OCI-LY3 (cell line): ENCODE data around the gene ZC3H13.

Source experiments
- H2AFZ ChIP-seq: fragments of 200-600, 300-600 bp; shearing (Covaris generic); 2 replicates; pipeline ENCODE4 v1.6.0; 2014; ENCODE audit warnings: antibody characterized with exemption, low read depth, low read length
- H3K27ac ChIP-seq: fragments of 200-600, 300-600 bp; sonication (generic); 2 replicates; pipeline ENCODE4 v1.5.1; 2014; ENCODE audit warnings: mild to moderate bottlenecking, low read length, moderate library complexity, mixed read lengths
- H3K27me3 ChIP-seq: fragments of 200-600, 300-600 bp; sonication (generic); 2 replicates; pipeline ENCODE4 v1.6.1; 2014; ENCODE audit warnings: low read depth, low read length, mixed read lengths
- H3K36me3 ChIP-seq: fragments of 200-600, 300-600 bp; sonication (generic); replicated peaks from 2 replicates; pipeline ENCODE3; 2014; ENCODE audit warnings: low read depth, low read length, mixed read lengths
- H3K4me1 ChIP-seq: fragments of 300-600, 200-600 bp; sonication (generic); 2 replicates; pipeline ENCODE4 v1.6.1; 2014; ENCODE audit warnings: low read length, mixed read lengths
- H3K4me2 ChIP-seq: fragments of 200-600, 300-600 bp; sonication (generic); 2 replicates; pipeline ENCODE4 v1.6.1; 2014; ENCODE audit warnings: low read length, mixed read lengths
- H3K4me3 ChIP-seq: fragments of 300-600, 200-600 bp; sonication (generic); 2 replicates; pipeline ENCODE4 v1.5.1; 2014; ENCODE audit warnings: antibody characterized with exemption, mild to moderate bottlenecking, low read length, moderate library complexity
- H3K79me2 ChIP-seq: fragments of 300-600, 200-600 bp; shearing (Covaris generic); 2 replicates; pipeline ENCODE4 v1.6.1; 2014; ENCODE audit warnings: mild to moderate bottlenecking, low read length, mixed read lengths
- H3K9ac ChIP-seq: fragments of 300-600, 200-600 bp; shearing (Covaris generic); 2 replicates; pipeline ENCODE4 v1.6.0; 2014; ENCODE audit warnings: mild to moderate bottlenecking, low read length, moderate library complexity
- H3K9me3 ChIP-seq: fragments of 200-600, 300-600 bp; shearing (Covaris generic); 2 replicates; pipeline ENCODE4 v1.6.1; 2014; ENCODE audit warnings: low read length, mixed read lengths; ENCODE audit not compliant: insufficient read depth
- H4K20me1 ChIP-seq: fragments of 200-600, 300-600 bp; sonication (generic); 2 replicates; pipeline ENCODE4 v1.6.1; 2016; ENCODE audit warnings: low read length, mixed read lengths; ENCODE audit not compliant: insufficient read depth
- CTCF ChIP-seq: fragments of 200-600, 300-600 bp; sonication (generic); IDR thresholded peaks from 2 replicates; pipeline ENCODE4 v1.5.1; 2014; ENCODE audit warnings: antibody characterized with exemption, low read length, low read depth
- EZH2phosphoT487 ChIP-seq: fragments of 200-600 bp; shearing (Covaris generic); IDR thresholded peaks from 2 replicates; pipeline ENCODE4 v1.6.1; 2018; ENCODE audit warnings: antibody characterized with exemption, mixed run types, low read depth

Gene ZC3H13

DNA sequence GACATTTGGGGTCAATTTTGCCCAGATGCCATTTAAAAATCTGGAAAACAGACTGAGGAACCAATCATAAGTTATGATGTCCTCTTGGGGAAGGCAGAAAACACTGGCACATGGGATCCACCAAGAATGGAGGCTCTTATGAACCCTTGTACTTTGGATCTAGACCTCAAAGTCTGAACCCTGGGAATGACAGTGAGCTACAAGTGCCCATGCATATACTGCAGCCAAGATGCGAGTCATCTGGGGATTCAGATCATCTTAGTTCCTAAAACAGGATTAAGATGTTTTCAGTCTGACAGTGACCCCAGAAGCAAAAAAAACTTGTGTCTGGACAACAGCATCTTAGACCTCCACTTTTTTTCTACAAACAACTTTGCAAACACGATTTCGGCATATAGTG is 100.8 kb downstream of the ZC3H13 start:
- Histone ChIP-seq H3K27ac (no peak overlapping the region), H3K36me3 (peaks cover 11% of the 10 kb centered on the region), H3K4me1 (peaks cover 6% of the 10 kb centered on the region; the same call in 1 of the 2 replicates), H3K4me3 (no peak overlapping the region), H3K9me3 (no peaks in the 10 kb centered on the region), H3K27me3 (no peaks in the 10 kb centered on the region), H3K79me2 (no peaks in the 10 kb centered on the region), H2AFZ (no peak overlapping the region), H3K4me2 (no peak overlapping the region), H4K20me1 (no peaks in the 10 kb centered on the region; the same call in 1 of the 2 replicates), H3K9ac (no peak overlapping the region)
- TF ChIP-seq CTCF (no peak), EZH2phosphoT487 (no peak)

GRCh38 chr13:45951166-45951565 is 101.4 kb downstream of the ZC3H13 start:
- H3K79me2 ChIP-seq, result no peaks in the 10 kb centered on the region
- H3K4me3 ChIP-seq, result no peak overlapping the region
- no peak overlapping the region for H2AFZ ChIP-seq
- no peak overlapping the region for H3K27ac ChIP-seq
- H3K9ac ChIP-seq, result no peak overlapping the region
- H3K4me2 ChIP-seq, result no peak overlapping the region
- peaks cover 6% of the 10 kb centered on the region; the same call in 1 of the 2 replicates for H3K4me1 ChIP-seq
- no peak for TF ChIP-seq EZH2phosphoT487
- no peak for TF ChIP-seq CTCF
- H4K20me1 ChIP-seq, result no peaks in the 10 kb centered on the region; the same call in 1 of the 2 replicates
- H3K9me3 ChIP-seq, result no peaks in the 10 kb centered on the region
- peaks cover 6% of the 10 kb centered on the region for H3K36me3 ChIP-seq
- H3K27me3 ChIP-seq, result no peaks in the 10 kb centered on the region

DNA sequence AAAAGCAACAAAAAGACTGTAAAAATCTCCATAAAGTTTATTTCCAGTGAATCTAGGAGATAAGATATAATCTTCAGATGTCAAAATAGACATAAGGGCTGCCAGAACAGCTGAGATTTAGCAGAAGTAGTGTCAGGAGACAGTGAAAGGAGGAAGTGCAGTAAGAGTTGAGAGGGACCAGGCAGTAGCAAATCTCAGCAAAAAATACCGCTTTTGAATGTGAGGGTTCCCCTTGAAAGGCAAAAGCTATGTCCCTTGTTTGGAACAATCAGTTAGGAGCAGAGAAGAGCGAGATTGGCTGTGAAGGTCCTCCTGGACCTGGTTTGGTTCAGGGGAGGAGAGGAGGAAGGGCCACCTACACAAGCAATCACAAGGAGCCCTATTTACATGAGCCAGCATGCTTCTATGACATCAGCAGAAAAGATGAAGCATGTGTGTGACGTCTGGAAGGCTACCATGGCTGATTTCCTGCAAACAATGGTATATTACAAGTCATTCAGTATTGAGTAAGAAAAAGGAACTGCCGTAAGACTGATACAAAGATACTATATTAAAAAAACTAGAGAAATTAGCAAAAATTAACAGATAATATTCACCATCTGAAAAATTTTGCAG is 102.1 kb downstream of the ZC3H13 start:
- H4K20me1 ChIP-seq, result no peaks in the 10 kb centered on the region; the same call in 1 of the 2 replicates
- H2AFZ ChIP-seq, result no peak overlapping the region
- no peaks in the 10 kb centered on the region for H3K9me3 ChIP-seq
- no peak overlapping the region for H3K4me2 ChIP-seq
- peaks cover 3% of the 10 kb centered on the region for H3K36me3 ChIP-seq
- H3K4me3 ChIP-seq, result no peak overlapping the region
- no peak overlapping the region for H3K9ac ChIP-seq
- H3K79me2 ChIP-seq, result no peaks in the 10 kb centered on the region
- H3K27me3 ChIP-seq, result no peaks in the 10 kb centered on the region
- H3K4me1 ChIP-seq, result peaks cover 6% of the 10 kb centered on the region; the same call in 1 of the 2 replicates
- TF ChIP-seq CTCF (no peak), EZH2phosphoT487 (no peak)
- H3K27ac ChIP-seq, result no peak overlapping the region

DNA sequence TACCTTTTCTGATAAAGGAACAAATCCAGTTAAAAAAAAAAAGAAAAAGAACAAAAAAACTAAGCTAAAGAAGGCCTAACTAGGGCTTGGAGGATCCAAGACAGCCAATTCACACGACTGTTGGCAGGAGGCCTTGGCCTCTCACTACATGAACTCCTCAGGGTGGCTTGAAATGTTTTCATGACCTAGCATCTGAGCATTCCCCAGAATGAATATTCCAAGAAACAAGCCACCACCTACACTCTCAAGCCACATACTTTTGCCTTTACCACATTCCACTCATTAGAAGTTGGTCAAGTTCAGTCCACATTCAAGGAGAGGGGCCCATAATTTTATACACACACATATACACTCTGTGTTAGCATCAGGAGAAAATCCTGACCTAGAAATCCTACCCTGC is 103.4 kb downstream of the ZC3H13 start:
- no peaks in the 10 kb centered on the region; the same call in 1 of the 2 replicates for H4K20me1 ChIP-seq
- H3K4me1 ChIP-seq, result peaks cover 6% of the 10 kb centered on the region; the same call in 1 of the 2 replicates
- H3K79me2 ChIP-seq, result no peaks in the 10 kb centered on the region
- peaks cover 3% of the 10 kb centered on the region for H3K36me3 ChIP-seq
- no peak overlapping the region for H3K4me2 ChIP-seq
- no peaks in the 10 kb centered on the region for H3K27me3 ChIP-seq
- H3K9ac ChIP-seq, result no peak overlapping the region
- no peaks in the 10 kb centered on the region for H3K9me3 ChIP-seq
- TF ChIP-seq EZH2phosphoT487 (no peak), CTCF (no peak)
- no peak overlapping the region for H3K4me3 ChIP-seq
- no peak overlapping the region for H2AFZ ChIP-seq
- no peak overlapping the region for H3K27ac ChIP-seq
